K562 (cell line): ENCODE measurements around the gene GDAP2. TPM values are rescaled to one million over a fixed set of nuclear protein-coding genes. Genes with fewer than 3 reads are reported as not detected.

Experiments
- BACH1 ChIP-seq: fragments of 200-800 bp; sonication (Bioruptor generic); IDR thresholded peaks from 2 replicates; pipeline ENCODE4 v1.6.1; 2016; ENCODE audit warnings: missing genetic modification characterization, missing compliant biosample characterization
- HDAC2 ChIP-seq: fragments of 450-650 bp; IDR thresholded peaks from 2 replicates; pipeline ENCODE4 v1.6.1; 2016; ENCODE audit warnings: mild to moderate bottlenecking
- HEY1 ChIP-seq: fragments of 250-450 bp; sonication (Bioruptor Pico); IDR thresholded peaks from 2 replicates; pipeline ENCODE4 v1.5.0; 2020; ENCODE audit warnings: mild to moderate bottlenecking, moderate library complexity, borderline replicate concordance
- KDM5B ChIP-seq: fragments of 200-600 bp; sonication (generic); IDR thresholded peaks from 2 replicates; pipeline ENCODE4 v1.6.1; 2012; ENCODE audit warnings: low read depth, mild to moderate bottlenecking, moderate library complexity, low read length, control low read depth, inconsistent platforms; ENCODE audit not compliant: insufficient replicate concordance
- LARP7 ChIP-seq: fragments of 450-650 bp; IDR thresholded peaks from 2 replicates; pipeline ENCODE4 v1.6.1; 2016
- MCM7 ChIP-seq, 2 experiments: fragments of 450-650 bp; IDR thresholded peaks; 2 replicates each; pipeline ENCODE4 v1.6.1; 2016 to 2018
- NCOA6 ChIP-seq: fragments of 450-650 bp; IDR thresholded peaks from 2 replicates; pipeline ENCODE4 v1.6.1; 2017; ENCODE audit warnings: mild to moderate bottlenecking
- NELFE ChIP-seq: IDR thresholded peaks from 2 replicates; pipeline ENCODE4 v1.6.1; 2011; ENCODE audit warnings: mild to moderate bottlenecking; ENCODE audit not compliant: insufficient read depth, insufficient read length
- NR2C2 ChIP-seq, 2 experiments: fragments of 200-800 bp in 1 of 2; sonication (Bioruptor generic) in 1 of 2; sonication (generic) in 1 of 2; formaldehyde crosslinking in 1 of 2; IDR thresholded peaks; 2 replicates each; pipeline versions ENCODE4 v1.6.1 to v1.8.0; 2016 to 2022; ENCODE audit warnings: mild to moderate bottlenecking in 1 of 2, missing compliant biosample characterization in 1 of 2, missing genetic modification characterization in 1 of 2, missing genetic modification reagents in 1 of 2
- PHF21A ChIP-seq: fragments of 450-650 bp; IDR thresholded peaks from 2 replicates; pipeline ENCODE4 v1.6.1; 2017; ENCODE audit warnings: low read depth, borderline replicate concordance
- PRMT5 ChIP-seq: sonication (generic); formaldehyde crosslinking; IDR thresholded peaks from 2 replicates; pipeline ENCODE4 v1.5.0; 2020; ENCODE audit warnings: missing genetic modification reagents
- RAD51 ChIP-seq: fragments of 450-650 bp; IDR thresholded peaks from 2 replicates; pipeline ENCODE4 v1.7.1; 2016; ENCODE audit warnings: low read depth, mild to moderate bottlenecking, borderline replicate concordance
- RBM14 ChIP-seq: fragments of 200-400 bp; formaldehyde crosslinking; IDR thresholded peaks from 2 replicates; pipeline ENCODE4 v1.6.1; 2018; ENCODE audit warnings: low read depth, mild to moderate bottlenecking, low read length, moderate library complexity, borderline replicate concordance; ENCODE audit not compliant: insufficient read depth
- RFX1 ChIP-seq: fragments of 450-650 bp; IDR thresholded peaks from 2 replicates; pipeline ENCODE4 v1.6.1; 2016; ENCODE audit warnings: mild to moderate bottlenecking, moderate library complexity
- SMARCB1 ChIP-seq: IDR thresholded peaks from 2 replicates; pipeline ENCODE4 v1.6.1; 2011; ENCODE audit warnings: improper control_type of control experiment, low read depth; ENCODE audit not compliant: insufficient read length
- TOE1 ChIP-seq, 2 experiments: fragments of 450-650 bp in 1 of 2; sonication (generic) in 1 of 2; formaldehyde crosslinking in 1 of 2; IDR thresholded peaks; 2 replicates each; pipeline versions ENCODE4 v1.7.1 to v1.8.0; 2016 to 2022; ENCODE audit warnings: borderline replicate concordance in 2 of 2, mild to moderate bottlenecking in 2 of 2, antibody characterized with exemption in 1 of 2, inconsistent platforms in 1 of 2, low read depth in 1 of 2, missing genetic modification reagents in 1 of 2, moderate library complexity in 1 of 2
- ZBTB17 ChIP-seq: fragments of 450-650 bp; formaldehyde crosslinking; IDR thresholded peaks from 2 replicates; pipeline ENCODE4 v1.4.0; 2020; ENCODE audit warnings: mild to moderate bottlenecking
- ZNF224 ChIP-seq: sonication (generic); formaldehyde crosslinking; IDR thresholded peaks from 2 replicates; pipeline ENCODE4 v1.8.0; 2022; ENCODE audit warnings: mild to moderate bottlenecking, missing genetic modification reagents
- ZNF263 ChIP-seq: sonication (generic); formaldehyde crosslinking; IDR thresholded peaks from 2 replicates; pipeline ENCODE4 v1.8.0; 2022; ENCODE audit warnings: mild to moderate bottlenecking, missing genetic modification reagents, borderline replicate concordance
- ZNF311 ChIP-seq: fragments of 250-450 bp; sonication (Bioruptor Pico); IDR thresholded peaks from 2 replicates; pipeline ENCODE4 v1.4.0; 2020; ENCODE audit warnings: mild to moderate bottlenecking, moderate library complexity
- ZNF551 ChIP-seq: fragments of 250-450 bp; sonication (Bioruptor Pico); IDR thresholded peaks from 2 replicates; pipeline ENCODE4 v1.5.0; 2021; ENCODE audit warnings: mild to moderate bottlenecking, moderate library complexity
- ZZZ3 ChIP-seq: fragments of 450-650 bp; IDR thresholded peaks from 2 replicates; pipeline ENCODE4 v1.6.1; 2016; ENCODE audit warnings: antibody characterized with exemption, mild to moderate bottlenecking, moderate library complexity
- polyA plus RNA-seq, 8 experiments: library from polyadenylated mRNA; depleted of rRNA in 4 of 8; stranded (reverse) in 5 of 8; unstranded in 3 of 8; fragments of >200 nt; fragmentation: Nextera tagmentation in 2 of 8; fragmentation: Illumina TruSeq in 1 of 8; extraction: Ambion mirVana in 2 of 8; extraction: Trizol in 1 of 8; gene quantifications; 2 replicates each; pipeline versions ENCODE4 v1.2.1 to v1.2.3, GENCODE V29; 2011 to 2014; ENCODE audit warnings: inconsistent platforms in 1 of 8, missing spikeins in 1 of 8
- total RNA-seq, 7 experiments: library from RNA; depleted of rRNA in 6 of 7; stranded (reverse); fragments of >200 nt in 6 of 7; fragmentation: Illumina TruSeq in 2 of 7; extraction: Trizol in 2 of 7; gene quantifications; 2 replicates each; pipeline versions ENCODE4 v1.2.1 to v1.2.3, GENCODE V29; 2011 to 2021; ENCODE audit warnings: low replicate concordance in 1 of 7
- TF ChIP-seq, protein P1 (sequence below): sonication (generic); formaldehyde crosslinking; IDR thresholded peaks from 2 replicates; pipeline ENCODE4 v1.8.0; 2023; ENCODE audit warnings: mild to moderate bottlenecking, missing genetic modification reagents
- TF ChIP-seq, protein P2 (sequence below): sonication (generic); formaldehyde crosslinking; IDR thresholded peaks from 2 replicates; pipeline ENCODE4 v1.8.1; 2023; ENCODE audit warnings: mild to moderate bottlenecking, missing genetic modification reagents

The GDAP2 gene
- total and polyA plus RNA-seq, 9 of the 15 experiments (the other 6 are each of a cell fraction or from before 2014, with no cell fraction given), result 4.1 to 23.1 (median 13.2) TPM

DNA sequence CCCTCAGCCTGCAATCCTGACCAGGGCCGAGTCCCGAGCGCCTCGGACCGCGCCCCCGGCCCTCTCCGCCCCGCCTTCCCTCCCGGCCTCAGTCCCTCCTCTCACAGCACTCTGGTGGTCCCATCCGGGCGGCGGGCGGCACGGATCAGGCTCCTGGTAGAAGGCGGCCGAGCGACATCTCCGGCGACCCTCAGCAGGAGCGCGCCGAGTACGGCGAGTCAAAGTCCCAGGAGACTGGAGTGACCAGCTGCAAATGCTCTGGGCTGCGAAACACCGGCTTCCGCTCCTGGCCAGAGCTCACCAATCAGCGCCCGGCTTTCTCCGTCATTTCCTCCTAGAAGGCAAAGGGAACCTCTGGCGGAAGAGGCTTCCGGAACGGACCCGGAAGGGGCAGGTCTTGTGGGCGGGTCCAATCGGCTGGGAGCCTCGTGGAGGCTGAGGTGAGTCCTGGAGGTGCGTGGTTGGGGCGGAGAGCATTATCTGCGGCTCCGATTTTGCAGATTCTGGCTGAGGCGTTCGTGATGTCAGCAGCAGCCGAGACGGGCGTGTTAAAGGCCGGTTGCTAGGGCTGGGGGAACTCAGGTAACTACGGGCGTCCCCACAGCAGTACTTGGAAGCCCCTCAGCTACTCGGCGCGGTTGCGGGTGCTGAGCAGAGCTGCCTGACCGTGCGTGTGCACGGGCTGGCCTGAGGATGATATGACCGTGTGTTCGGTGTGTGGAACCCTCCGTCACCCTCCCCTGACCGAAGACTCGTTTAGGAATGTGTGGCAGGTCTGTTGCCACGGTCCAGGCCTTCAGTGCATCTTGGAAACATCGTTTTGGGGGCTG, at the start of gene GDAP2, which contains the start of gene WDR3 (continued):
- TF ChIP-seq NELFE (no peak), ZNF551 (no peak), ZNF224 (CRISPR knock-in tag) (no peak), KDM5B (peak; percentile 89), LARP7 (no peak), ZZZ3 (no peak), PHF21A (no peak), BACH1 (tag) (no peak), RAD51 (no peak), HDAC2 (peak; percentile 91), RBM14 (no peak), TOE1 (IDR thresholded peaks at IDR 0.05; ENCODE audit: borderline replicate concordance) (no peak), TOE1 (CRISPR knock-in tag; IDR thresholded peaks at IDR 0.05; ENCODE audit: borderline replicate concordance, low read depth) (no peak), SMARCB1 (no peak), NCOA6 (no peak), PRMT5 (CRISPR knock-in tag) (no peak), MCM7 (IDR thresholded peaks at IDR 0.05) (no peak), ZBTB17 (no peak), RFX1 (peak; percentile 57), ZNF263 (CRISPR knock-in tag) (no peak), ZNF311 (no peak), HEY1 (CRISPR knock-in tag) (no peak), NR2C2 (CRISPR knock-in tag; IDR thresholded peaks at IDR 0.05) (no peak), NR2C2 (tag; IDR thresholded peaks at IDR 0.05) (peak; percentile 74)
- TF ChIP-seq, protein P1, sequence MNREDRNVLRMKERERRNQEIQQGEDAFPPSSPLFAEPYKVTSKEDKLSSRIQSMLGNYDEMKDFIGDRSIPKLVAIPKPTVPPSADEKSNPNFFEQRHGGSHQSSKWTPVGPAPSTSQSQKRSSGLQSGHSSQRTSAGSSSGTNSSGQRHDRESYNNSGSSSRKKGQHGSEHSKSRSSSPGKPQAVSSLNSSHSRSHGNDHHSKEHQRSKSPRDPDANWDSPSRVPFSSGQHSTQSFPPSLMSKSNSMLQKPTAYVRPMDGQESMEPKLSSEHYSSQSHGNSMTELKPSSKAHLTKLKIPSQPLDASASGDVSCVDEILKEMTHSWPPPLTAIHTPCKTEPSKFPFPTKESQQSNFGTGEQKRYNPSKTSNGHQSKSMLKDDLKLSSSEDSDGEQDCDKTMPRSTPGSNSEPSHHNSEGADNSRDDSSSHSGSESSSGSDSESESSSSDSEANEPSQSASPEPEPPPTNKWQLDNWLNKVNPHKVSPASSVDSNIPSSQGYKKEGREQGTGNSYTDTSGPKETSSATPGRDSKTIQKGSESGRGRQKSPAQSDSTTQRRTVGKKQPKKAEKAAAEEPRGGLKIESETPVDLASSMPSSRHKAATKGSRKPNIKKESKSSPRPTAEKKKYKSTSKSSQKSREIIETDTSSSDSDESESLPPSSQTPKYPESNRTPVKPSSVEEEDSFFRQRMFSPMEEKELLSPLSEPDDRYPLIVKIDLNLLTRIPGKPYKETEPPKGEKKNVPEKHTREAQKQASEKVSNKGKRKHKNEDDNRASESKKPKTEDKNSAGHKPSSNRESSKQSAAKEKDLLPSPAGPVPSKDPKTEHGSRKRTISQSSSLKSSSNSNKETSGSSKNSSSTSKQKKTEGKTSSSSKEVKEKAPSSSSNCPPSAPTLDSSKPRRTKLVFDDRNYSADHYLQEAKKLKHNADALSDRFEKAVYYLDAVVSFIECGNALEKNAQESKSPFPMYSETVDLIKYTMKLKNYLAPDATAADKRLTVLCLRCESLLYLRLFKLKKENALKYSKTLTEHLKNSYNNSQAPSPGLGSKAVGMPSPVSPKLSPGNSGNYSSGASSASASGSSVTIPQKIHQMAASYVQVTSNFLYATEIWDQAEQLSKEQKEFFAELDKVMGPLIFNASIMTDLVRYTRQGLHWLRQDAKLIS (CRISPR knock-in tag), result no peak
- TF ChIP-seq, protein P2, sequence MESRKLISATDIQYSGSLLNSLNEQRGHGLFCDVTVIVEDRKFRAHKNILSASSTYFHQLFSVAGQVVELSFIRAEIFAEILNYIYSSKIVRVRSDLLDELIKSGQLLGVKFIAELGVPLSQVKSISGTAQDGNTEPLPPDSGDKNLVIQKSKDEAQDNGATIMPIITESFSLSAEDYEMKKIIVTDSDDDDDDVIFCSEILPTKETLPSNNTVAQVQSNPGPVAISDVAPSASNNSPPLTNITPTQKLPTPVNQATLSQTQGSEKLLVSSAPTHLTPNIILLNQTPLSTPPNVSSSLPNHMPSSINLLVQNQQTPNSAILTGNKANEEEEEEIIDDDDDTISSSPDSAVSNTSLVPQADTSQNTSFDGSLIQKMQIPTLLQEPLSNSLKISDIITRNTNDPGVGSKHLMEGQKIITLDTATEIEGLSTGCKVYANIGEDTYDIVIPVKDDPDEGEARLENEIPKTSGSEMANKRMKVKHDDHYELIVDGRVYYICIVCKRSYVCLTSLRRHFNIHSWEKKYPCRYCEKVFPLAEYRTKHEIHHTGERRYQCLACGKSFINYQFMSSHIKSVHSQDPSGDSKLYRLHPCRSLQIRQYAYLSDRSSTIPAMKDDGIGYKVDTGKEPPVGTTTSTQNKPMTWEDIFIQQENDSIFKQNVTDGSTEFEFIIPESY, result peak; percentile 38; the same call in 1 of the 2 replicates
